ENCODE results near the gene MVB12B.

DNA sequence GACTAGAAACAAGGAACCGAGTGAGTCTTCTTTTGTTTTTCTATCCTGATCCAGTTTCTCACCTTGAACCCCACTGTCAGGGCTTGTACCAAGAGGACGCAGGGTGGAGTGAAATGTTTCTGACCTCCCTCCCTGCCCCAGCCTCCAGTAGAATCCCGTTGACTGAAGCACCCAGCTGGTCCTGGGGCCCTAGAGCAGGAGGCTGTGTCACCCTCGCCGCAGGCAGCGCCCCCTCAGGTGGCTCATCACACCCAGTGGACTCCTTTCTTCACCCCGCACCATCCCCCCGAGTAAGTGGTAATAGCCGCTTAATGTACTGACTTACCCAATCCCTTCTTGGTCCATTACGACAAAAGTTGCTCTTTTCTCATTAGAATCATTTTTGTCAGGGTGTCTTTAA lies 53.8 kb downstream of the MVB12B start:
- TF ChIP-seq CTCF (conservative IDR thresholded peaks at IDR 0.05; ENCODE audit: low read length): peak; percentile 30; the same call in 1 of the 2 replicates
- no peak for TF ChIP-seq EZH2phosphoT487 (IDR thresholded peaks at IDR 0.05; ENCODE audit: borderline replicate concordance)

All from Loucy (cell line).